ENCODE measurements around the gene IFI27L1.

DNA sequence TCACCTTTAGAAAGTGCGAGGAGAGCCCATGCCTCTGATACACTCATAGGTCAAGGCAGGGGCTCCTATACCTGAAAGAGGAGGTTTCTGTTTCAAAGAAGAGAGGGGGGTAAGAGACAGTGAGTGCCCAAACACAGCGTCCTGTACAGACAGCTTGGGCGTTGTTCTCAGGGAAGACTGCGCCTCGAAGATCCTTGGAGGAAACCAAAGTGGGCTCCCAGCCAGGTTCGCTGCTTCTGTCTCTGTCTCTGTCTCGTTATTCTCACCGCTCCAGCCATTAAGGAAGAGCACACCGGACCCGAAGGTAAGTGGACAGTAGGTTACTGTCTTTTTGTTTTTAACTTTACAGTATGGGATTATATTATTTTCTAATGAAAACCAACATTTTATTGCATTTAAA is 23.6 kb downstream of the IFI27L1 start:
- TF ChIP-seq, protein P1, sequence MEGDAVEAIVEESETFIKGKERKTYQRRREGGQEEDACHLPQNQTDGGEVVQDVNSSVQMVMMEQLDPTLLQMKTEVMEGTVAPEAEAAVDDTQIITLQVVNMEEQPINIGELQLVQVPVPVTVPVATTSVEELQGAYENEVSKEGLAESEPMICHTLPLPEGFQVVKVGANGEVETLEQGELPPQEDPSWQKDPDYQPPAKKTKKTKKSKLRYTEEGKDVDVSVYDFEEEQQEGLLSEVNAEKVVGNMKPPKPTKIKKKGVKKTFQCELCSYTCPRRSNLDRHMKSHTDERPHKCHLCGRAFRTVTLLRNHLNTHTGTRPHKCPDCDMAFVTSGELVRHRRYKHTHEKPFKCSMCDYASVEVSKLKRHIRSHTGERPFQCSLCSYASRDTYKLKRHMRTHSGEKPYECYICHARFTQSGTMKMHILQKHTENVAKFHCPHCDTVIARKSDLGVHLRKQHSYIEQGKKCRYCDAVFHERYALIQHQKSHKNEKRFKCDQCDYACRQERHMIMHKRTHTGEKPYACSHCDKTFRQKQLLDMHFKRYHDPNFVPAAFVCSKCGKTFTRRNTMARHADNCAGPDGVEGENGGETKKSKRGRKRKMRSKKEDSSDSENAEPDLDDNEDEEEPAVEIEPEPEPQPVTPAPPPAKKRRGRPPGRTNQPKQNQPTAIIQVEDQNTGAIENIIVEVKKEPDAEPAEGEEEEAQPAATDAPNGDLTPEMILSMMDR (IDR thresholded peaks at IDR 0.05): no peak
- TF ChIP-seq EP300 (IDR thresholded peaks at IDR 0.05): no peak

All from upper lobe of left lung (tissue), 4 donors.